ENCODE measurements around the gene GAPVD1. TPM values are rescaled to one million over a fixed set of nuclear protein-coding genes. Genes with fewer than 3 reads are reported as not detected.

The GAPVD1 gene
- total RNA-seq, 1 experiment from 2014 or later = 30.5 TPM

DNA sequence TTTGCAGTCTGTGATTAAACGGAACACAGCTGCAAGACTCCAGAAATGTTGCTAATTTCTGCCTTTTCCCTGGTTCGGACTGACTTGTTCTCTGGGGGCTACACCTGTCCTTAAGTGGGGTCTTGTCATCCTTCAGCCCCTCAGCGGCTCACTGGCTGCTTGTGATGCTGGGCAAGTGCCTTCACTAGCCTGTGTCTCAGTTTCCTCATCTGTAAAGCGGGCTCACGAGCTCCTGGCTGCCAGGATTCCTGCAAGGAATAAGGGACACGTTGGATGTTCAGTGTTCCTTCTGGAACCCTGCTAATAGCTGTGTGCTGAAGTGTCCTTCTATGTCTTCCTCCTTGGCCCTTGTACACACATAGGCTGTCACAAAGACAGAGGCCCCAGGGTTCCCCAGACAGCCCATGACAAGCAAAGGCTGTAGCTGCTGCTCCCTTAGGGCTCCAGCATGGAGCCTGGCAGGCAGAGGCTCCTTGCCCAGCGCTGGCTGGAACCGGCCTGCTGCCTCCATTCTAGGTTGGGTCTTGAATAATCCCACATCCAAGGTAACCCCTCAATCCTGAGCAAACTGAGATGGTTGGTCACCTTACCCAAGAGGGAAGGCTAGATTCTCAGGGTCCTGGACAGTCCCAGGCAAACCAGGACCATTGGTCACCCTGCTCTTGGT is 116.1 kb downstream of the GAPVD1 start:
- ChIA-PET POLR2A (ENCODE audit: unreplicated experiment) (interaction anchor here (0.6 kb wide), 1 partner anchor 187 kb away, joined by 4 read pairs; no protein-coding TSS in a partner anchor), CTCF (no interaction called here)
- H3K9ac ChIP-seq (ENCODE audit: low read length) = no peak overlapping the region
- H3K27me3 ChIP-seq (ENCODE audit: low read length) = no peaks in the 10 kb centered on the region
- H3K4me2 ChIP-seq (ENCODE audit: low read length) = no peak overlapping the region
- intact Hi-C loops (cut with micrococcal nuclease) = loop anchor here (10.0 kb wide), 1 partner anchor 83 kb away; no protein-coding TSS in a partner anchor
- no peaks in the 10 kb centered on the region for H3K79me2 ChIP-seq (ENCODE audit: low read length)
- no peaks in the 10 kb centered on the region for H3F3A ChIP-seq (ENCODE audit: low read length, unreplicated experiment)
- no peaks in the 10 kb centered on the region for H3K9me2 ChIP-seq (replicated peaks; ENCODE audit: low read length)
- H3K4me3 ChIP-seq (ENCODE audit: low read length) = no peak overlapping the region
- H4K20me1 ChIP-seq (ENCODE audit: low read length) = no peaks in the 10 kb centered on the region
- DNase-seq (no peak), ATAC-seq (no peak)
- peaks cover 7% of the 10 kb centered on the region; the same call in 1 of the 2 replicates for H3K4me1 ChIP-seq (ENCODE audit: insufficient read depth, low read length)
- TF ChIP-seq, protein P1, sequence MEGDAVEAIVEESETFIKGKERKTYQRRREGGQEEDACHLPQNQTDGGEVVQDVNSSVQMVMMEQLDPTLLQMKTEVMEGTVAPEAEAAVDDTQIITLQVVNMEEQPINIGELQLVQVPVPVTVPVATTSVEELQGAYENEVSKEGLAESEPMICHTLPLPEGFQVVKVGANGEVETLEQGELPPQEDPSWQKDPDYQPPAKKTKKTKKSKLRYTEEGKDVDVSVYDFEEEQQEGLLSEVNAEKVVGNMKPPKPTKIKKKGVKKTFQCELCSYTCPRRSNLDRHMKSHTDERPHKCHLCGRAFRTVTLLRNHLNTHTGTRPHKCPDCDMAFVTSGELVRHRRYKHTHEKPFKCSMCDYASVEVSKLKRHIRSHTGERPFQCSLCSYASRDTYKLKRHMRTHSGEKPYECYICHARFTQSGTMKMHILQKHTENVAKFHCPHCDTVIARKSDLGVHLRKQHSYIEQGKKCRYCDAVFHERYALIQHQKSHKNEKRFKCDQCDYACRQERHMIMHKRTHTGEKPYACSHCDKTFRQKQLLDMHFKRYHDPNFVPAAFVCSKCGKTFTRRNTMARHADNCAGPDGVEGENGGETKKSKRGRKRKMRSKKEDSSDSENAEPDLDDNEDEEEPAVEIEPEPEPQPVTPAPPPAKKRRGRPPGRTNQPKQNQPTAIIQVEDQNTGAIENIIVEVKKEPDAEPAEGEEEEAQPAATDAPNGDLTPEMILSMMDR (conservative IDR thresholded peaks at IDR 0.05; ENCODE audit: low read depth, low read length) = no peak
- TF ChIP-seq EZH2phosphoT487 (IDR thresholded peaks at IDR 0.05; ENCODE audit: borderline replicate concordance, low read length) = no peak
- no peak for TF ChIP-seq EZH2 (IDR thresholded peaks at IDR 0.05; ENCODE audit: low read length, unreplicated experiment)
- no peak overlapping the region for H2AFZ ChIP-seq (ENCODE audit: low read length)
- BruUV-seq (replicated peaks) = no TSS peak
- no peak overlapping the region for H3K27ac ChIP-seq (ENCODE audit: low read length)
- no peaks in the 10 kb centered on the region for H3K9me3 ChIP-seq (ENCODE audit: low read length)
- no peaks in the 10 kb centered on the region for H3K36me3 ChIP-seq (ENCODE audit: low read depth, low read length)

DNA sequence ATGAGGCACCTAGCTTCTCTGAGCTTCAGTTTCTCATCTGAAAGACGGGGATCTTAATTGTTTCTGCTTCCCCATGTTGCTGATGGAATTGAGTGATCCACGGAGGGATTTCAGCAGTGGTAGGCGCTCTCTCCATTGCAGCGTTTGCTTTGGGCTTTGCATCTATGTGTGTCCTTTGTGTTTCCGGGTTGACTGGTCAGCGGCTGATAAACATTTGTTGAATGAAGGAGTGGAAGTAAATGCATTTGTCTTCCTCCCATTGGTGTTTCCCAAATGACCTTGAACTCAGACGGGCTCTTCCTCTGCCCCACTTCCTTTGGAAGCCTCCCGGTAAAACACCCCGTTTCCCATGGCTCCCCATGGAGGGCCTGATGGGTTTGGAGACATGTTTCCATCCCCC is 117.2 kb downstream of the GAPVD1 start:
- TF ChIP-seq EZH2phosphoT487 (IDR thresholded peaks at IDR 0.05; ENCODE audit: borderline replicate concordance, low read length) (no peak), EZH2 (IDR thresholded peaks at IDR 0.05; ENCODE audit: low read length, unreplicated experiment) (no peak)
- TF ChIP-seq, protein P1 (conservative IDR thresholded peaks at IDR 0.05; ENCODE audit: low read depth, low read length) = no peak
- no TSS peak for BruUV-seq (replicated peaks)
- H2AFZ ChIP-seq (ENCODE audit: low read length) = no peak overlapping the region
- H3K27me3 ChIP-seq (ENCODE audit: low read length) = no peaks in the 10 kb centered on the region
- intact Hi-C loops (cut with micrococcal nuclease) = loop anchor here (10.0 kb wide), 1 partner anchor 84 kb away; no protein-coding TSS in a partner anchor
- H3K4me3 ChIP-seq (ENCODE audit: low read length) = no peak overlapping the region
- H3K4me2 ChIP-seq (ENCODE audit: low read length) = no peak overlapping the region
- POLR2A ChIA-PET (ENCODE audit: unreplicated experiment) = no interaction called here
- DNase-seq = no peak
- H3K9me3 ChIP-seq (ENCODE audit: low read length) = no peaks in the 10 kb centered on the region
- H3K27ac ChIP-seq (ENCODE audit: low read length) = no peak overlapping the region
- no peaks in the 10 kb centered on the region for H3F3A ChIP-seq (ENCODE audit: low read length, unreplicated experiment)
- H3K9ac ChIP-seq (ENCODE audit: low read length) = no peak overlapping the region
- no peaks in the 10 kb centered on the region for H3K36me3 ChIP-seq (ENCODE audit: low read depth, low read length)
- H4K20me1 ChIP-seq (ENCODE audit: low read length) = no peaks in the 10 kb centered on the region
- CTCF ChIA-PET = no interaction called here
- H3K79me2 ChIP-seq (ENCODE audit: low read length) = no peaks in the 10 kb centered on the region
- peaks cover 7% of the 10 kb centered on the region; the same call in 1 of the 2 replicates for H3K4me1 ChIP-seq (ENCODE audit: insufficient read depth, low read length)
- H3K9me2 ChIP-seq (replicated peaks; ENCODE audit: low read length) = no peaks in the 10 kb centered on the region
- no peak for ATAC-seq

DNA sequence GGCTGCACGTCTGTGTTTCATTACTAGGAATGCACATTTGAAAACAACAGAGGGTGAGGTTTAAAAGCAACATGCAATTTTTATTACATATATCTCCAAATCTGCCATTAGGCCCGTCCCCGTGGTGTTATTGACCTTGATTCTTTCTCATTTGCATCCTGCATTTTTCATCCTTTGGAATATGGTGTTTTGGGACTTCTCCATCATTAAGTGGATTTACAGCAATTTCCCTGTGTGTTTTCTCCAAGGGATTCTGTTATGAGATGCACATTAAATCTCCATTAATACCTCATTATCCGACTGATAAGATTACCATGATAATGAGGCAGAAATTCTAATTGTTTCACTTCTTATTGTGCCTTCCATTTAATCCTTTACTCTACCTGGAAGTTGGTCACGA is 117.6 kb downstream of the GAPVD1 start:
- Histone ChIP-seq H3K27me3 (ENCODE audit: low read length) (no peaks in the 10 kb centered on the region), H3K4me3 (ENCODE audit: low read length) (no peak overlapping the region), H3K79me2 (ENCODE audit: low read length) (no peaks in the 10 kb centered on the region), H3K4me1 (ENCODE audit: insufficient read depth, low read length) (peaks cover 7% of the 10 kb centered on the region; the same call in 1 of the 2 replicates), H3K9me3 (ENCODE audit: low read length) (no peaks in the 10 kb centered on the region), H3K9me2 (replicated peaks; ENCODE audit: low read length) (no peaks in the 10 kb centered on the region), H3K36me3 (ENCODE audit: low read depth, low read length) (no peaks in the 10 kb centered on the region), H3K27ac (ENCODE audit: low read length) (no peak overlapping the region), H3F3A (ENCODE audit: low read length, unreplicated experiment) (no peaks in the 10 kb centered on the region), H3K9ac (ENCODE audit: low read length) (no peak overlapping the region), H4K20me1 (ENCODE audit: low read length) (no peaks in the 10 kb centered on the region), H3K4me2 (ENCODE audit: low read length) (no peak overlapping the region), H2AFZ (ENCODE audit: low read length) (no peak overlapping the region)
- no peak for ATAC-seq
- no TSS peak for BruUV-seq (replicated peaks)
- intact Hi-C loops (cut with micrococcal nuclease) = loop anchor here (10.0 kb wide), 1 partner anchor 84 kb away; no protein-coding TSS in a partner anchor
- CTCF ChIA-PET = no interaction called here
- no peak for DNase-seq
- TF ChIP-seq EZH2 (IDR thresholded peaks at IDR 0.05; ENCODE audit: low read length, unreplicated experiment) (no peak), EZH2phosphoT487 (IDR thresholded peaks at IDR 0.05; ENCODE audit: borderline replicate concordance, low read length) (no peak)
- TF ChIP-seq, protein P1 (conservative IDR thresholded peaks at IDR 0.05; ENCODE audit: low read depth, low read length) = no peak
- POLR2A ChIA-PET (ENCODE audit: unreplicated experiment) = no interaction called here

Measured in PC-3 (cell line).